ENCODE data around the gene KCNMB1.

DNA sequence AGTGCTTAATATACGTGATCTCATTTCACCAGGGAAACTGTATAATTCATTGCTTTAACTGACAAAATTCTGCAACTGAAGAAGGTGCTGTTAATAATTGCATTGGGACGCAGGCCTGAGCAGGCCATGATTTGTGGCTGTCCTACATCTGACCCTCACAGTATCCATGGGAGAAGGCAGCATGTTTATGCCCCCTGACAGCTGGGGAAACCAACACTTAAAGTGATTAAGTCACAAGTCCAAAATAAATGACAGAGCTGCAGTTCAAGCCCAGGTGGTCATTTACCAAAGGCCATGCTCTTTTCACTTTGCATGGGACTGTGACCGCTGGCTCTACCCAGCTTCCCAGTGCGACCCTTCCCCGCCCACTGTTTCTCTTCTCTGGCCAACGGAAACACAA, 30.5 kb upstream of the KCNMB1 start:
- TF ChIP-seq, protein P1, sequence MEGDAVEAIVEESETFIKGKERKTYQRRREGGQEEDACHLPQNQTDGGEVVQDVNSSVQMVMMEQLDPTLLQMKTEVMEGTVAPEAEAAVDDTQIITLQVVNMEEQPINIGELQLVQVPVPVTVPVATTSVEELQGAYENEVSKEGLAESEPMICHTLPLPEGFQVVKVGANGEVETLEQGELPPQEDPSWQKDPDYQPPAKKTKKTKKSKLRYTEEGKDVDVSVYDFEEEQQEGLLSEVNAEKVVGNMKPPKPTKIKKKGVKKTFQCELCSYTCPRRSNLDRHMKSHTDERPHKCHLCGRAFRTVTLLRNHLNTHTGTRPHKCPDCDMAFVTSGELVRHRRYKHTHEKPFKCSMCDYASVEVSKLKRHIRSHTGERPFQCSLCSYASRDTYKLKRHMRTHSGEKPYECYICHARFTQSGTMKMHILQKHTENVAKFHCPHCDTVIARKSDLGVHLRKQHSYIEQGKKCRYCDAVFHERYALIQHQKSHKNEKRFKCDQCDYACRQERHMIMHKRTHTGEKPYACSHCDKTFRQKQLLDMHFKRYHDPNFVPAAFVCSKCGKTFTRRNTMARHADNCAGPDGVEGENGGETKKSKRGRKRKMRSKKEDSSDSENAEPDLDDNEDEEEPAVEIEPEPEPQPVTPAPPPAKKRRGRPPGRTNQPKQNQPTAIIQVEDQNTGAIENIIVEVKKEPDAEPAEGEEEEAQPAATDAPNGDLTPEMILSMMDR (conservative IDR thresholded peaks at IDR 0.05): no peak
- TF ChIP-seq ZFX (IDR thresholded peaks at IDR 0.05): no peak

All from C4-2B (cell line).